Measurements from ENCODE around the gene ACYP1. TPM values are rescaled to one million over a fixed set of nuclear protein-coding genes. Genes with fewer than 3 reads are reported as not detected.

ACYP1 gene
- polyA plus RNA-seq, 1 experiment = 9.0 TPM

GRCh38 chr14:75005357-75005756 lies 58.5 kb downstream of the ACYP1 start:
- H3K4me3 ChIP-seq (ENCODE audit: low read depth, low read length) = no peak overlapping the region
- no peaks in the 10 kb centered on the region for H3K27me3 ChIP-seq (ENCODE audit: control insufficient read depth, insufficient read depth, low read length)
- POLR2A ChIA-PET = no interaction called here
- CTCF ChIA-PET = no interaction called here
- TF ChIP-seq CTCF (IDR thresholded peaks at IDR 0.05; ENCODE audit: insufficient read depth, low read depth, low read length) = no peak
- DNase-seq (ENCODE audit: low read depth) = no peak
- H3K36me3 ChIP-seq (ENCODE audit: control insufficient read depth, insufficient read depth, low read length) = peaks cover 20% of the 10 kb centered on the region

DNA sequence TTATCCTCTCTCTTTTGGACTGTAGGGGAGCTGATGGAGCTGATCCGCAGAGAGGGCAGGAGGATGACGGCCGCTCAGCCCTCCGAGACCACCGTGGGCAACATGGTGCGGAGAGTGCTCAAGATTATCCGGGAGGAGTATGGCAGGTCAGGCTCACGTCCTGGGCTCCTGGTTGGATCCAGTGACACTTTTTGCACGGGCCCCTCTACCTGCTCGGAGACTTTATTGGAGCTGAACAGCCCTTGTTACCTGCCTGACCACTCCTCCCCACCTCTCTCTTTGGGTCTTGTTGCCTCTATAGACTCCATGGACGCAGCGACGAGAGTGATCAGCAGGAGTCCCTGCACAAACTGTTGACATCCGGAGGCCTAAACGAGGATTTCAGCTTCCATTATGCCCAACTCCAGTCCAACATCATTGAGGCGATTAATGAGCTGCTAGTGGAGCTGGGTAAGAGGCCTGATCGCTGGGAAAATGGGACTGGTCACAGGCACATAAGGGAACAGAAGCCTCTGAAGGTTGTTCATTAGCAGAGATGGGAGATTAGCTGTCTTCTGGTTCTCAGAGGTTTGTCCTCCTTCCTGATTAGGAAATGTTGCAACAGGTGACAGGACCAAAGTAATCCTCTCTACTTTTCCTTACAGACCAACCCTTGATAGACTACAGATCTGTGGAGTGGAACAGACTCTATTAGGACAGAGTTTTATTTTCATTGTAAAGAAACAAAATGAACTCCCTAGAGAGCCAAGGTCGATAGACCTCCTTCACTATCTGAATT lies 60.4 kb downstream of the ACYP1 start:
- DNase-seq (ENCODE audit: low read depth) = no peak
- Histone ChIP-seq H3K36me3 (ENCODE audit: control insufficient read depth, insufficient read depth, low read length) (peaks cover 11% of the 10 kb centered on the region), H3K27me3 (ENCODE audit: control insufficient read depth, insufficient read depth, low read length) (no peaks in the 10 kb centered on the region), H3K4me3 (ENCODE audit: low read depth, low read length) (peak overlapping the region; percentile 92)
- ChIA-PET POLR2A (interaction anchor here (0.6 kb wide), 1 partner anchor 95 kb away, joined by 3 read pairs; no protein-coding TSS in a partner anchor), CTCF (interaction anchor here (0.6 to 2.3 kb wide), 6 partner anchors 9 to 58 kb away, joined by 3 to 5 read pairs (median 4); no protein-coding TSS in a partner anchor)
- TF ChIP-seq CTCF (IDR thresholded peaks at IDR 0.05; ENCODE audit: insufficient read depth, low read depth, low read length) = no peak

Small RNA genes lying within 50 kb of the gene (small RNA-seq; reads per million reads assigned to genes)
- gene RNU6-689P (ENCODE audit: insufficient read length, low read depth, low replicate concordance) = not detected

Other genes starting within 250 kb of the ACYP1 start
- not detected in 2 replicates for gene PROX2, start 187.9 kb downstream of the ACYP1 start, polyA plus RNA-seq (2011; rRNA removed)
- gene DLST, start 182.1 kb downstream of the ACYP1 start, polyA plus RNA-seq (2011; rRNA removed) = 125 and 150 TPM in 2 replicates
- 1.4 and 2.8 TPM in 2 replicates for gene RPS6KL1, start 140.8 kb downstream of the ACYP1 start, polyA plus RNA-seq (2011; rRNA removed)
- 3.3 and 4.1 TPM in 2 replicates for gene PGF, start 108.4 kb downstream of the ACYP1 start, polyA plus RNA-seq (2011; rRNA removed)
- 78.0 and 79.8 TPM in 2 replicates for gene EIF2B2, start 61.1 kb downstream of the ACYP1 start, polyA plus RNA-seq (2011; rRNA removed)
- 5.7 and 6.9 TPM in 2 replicates for gene MLH3, start 12.6 kb downstream of the ACYP1 start, polyA plus RNA-seq (2011; rRNA removed)
- gene ZC2HC1C, start 5.6 kb upstream of the ACYP1 start, polyA plus RNA-seq (2011; rRNA removed) = 0.85 and 1.2 TPM in 2 replicates
- gene NEK9, start 63.0 kb upstream of the ACYP1 start, polyA plus RNA-seq (2011; rRNA removed) = 38.1 and 53.4 TPM in 2 replicates
- 466 and 505 TPM in 2 replicates for gene TMED10, start 112.6 kb upstream of the ACYP1 start, polyA plus RNA-seq (2011; rRNA removed)
- gene FOS, start 214.8 kb upstream of the ACYP1 start, polyA plus RNA-seq (2011; rRNA removed) = 57.8 and 84.1 TPM in 2 replicates